ENCODE results near the gene NAB2. TPM values are rescaled to one million over a fixed set of nuclear protein-coding genes. Genes with fewer than 3 reads are reported as not detected.

The NAB2 gene
- total RNA-seq, 2 donors from 2014 or later = 4.8 to 7.0 TPM

DNA sequence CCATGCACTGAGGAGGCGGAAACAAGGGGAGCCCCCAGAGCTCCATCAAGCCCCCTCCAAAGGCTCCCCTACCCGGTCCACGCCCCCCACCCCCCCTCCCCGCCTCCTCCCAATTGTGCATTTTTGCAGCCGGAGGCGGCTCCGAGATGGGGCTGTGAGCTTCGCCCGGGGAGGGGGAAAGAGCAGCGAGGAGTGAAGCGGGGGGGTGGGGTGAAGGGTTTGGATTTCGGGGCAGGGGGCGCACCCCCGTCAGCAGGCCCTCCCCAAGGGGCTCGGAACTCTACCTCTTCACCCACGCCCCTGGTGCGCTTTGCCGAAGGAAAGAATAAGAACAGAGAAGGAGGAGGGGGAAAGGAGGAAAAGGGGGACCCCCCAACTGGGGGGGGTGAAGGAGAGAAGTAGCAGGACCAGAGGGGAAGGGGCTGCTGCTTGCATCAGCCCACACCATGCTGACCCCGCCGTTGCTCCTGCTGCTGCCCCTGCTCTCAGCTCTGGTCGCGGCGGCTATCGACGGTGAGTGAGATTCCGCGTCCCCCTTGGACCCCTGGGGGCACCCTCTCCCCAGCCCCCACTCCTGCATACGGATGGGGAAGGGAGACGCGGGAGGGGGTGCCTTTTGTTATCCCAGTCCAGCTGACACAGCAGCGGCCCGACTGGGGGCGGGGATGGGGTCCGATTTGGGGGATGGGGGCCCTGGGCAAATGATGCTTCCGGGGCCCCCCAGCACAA is 39.8 kb downstream of the NAB2 start:
- Histone ChIP-seq H3K36me3 (no peaks in the 10 kb centered on the region), H3K4me3 (peak overlapping the region; percentile 86), H3K27ac (peak overlapping the region; percentile 99), H3K4me1 (peaks cover 5% of the 10 kb centered on the region), H3K9me3 (no peaks in the 10 kb centered on the region), H3K9ac (ENCODE audit: low read depth in 2 of 2, low read length in 2 of 2) (peak overlapping the region; percentile 64 to 87), H3K27me3 (no peaks in the 10 kb centered on the region)
- DNase-seq = peak; percentile 31
- TF ChIP-seq CTCF (IDR thresholded peaks at IDR 0.05) = no peak
- intact Hi-C loops (cut with DNase I) = no loop called here

GRCh38 chr12:57129321-57129842 is 40.5 kb downstream of the NAB2 start:
- DNase-seq = peak; percentile 31
- no peak for TF ChIP-seq CTCF (IDR thresholded peaks at IDR 0.05)
- Histone ChIP-seq H3K9me3 (no peaks in the 10 kb centered on the region), H3K4me3 (peak overlapping the region; percentile 86), H3K27ac (peak overlapping the region; percentile 99), H3K9ac (ENCODE audit: low read depth in 2 of 2, low read length in 2 of 2) (peak overlapping the region; percentile 64 to 87), H3K4me1 (peaks cover 5% of the 10 kb centered on the region), H3K27me3 (no peaks in the 10 kb centered on the region), H3K36me3 (no peaks in the 10 kb centered on the region)
- intact Hi-C loops (cut with DNase I) = no loop called here

DNA sequence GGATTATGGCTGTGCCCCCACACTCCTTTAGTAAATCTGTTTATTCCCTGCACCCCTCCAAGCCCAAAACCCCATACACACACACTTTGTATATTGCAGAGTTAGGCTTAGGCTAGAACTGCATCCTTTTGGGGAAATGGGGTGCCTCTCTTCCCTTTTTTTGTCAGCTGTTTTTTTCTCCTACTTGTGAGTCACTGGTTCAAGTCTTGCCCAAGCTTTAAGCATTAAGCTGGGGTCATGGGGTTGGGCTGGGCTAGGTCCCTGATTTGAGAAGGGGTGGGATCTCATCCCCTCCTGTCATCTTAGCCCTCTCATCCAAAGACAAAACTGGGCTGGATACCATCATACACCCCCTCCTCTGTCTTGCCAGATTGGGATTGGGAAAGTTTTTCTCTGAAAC is 41.0 kb downstream of the NAB2 start:
- intact Hi-C loops (cut with DNase I) = no loop called here
- Histone ChIP-seq H3K36me3 (no peaks in the 10 kb centered on the region), H3K9ac (ENCODE audit: low read depth in 2 of 2, low read length in 2 of 2) (peak overlapping the region; percentile 64 to 87), H3K4me1 (peaks cover 5% of the 10 kb centered on the region), H3K27ac (peak overlapping the region; percentile 99), H3K4me3 (peak overlapping the region; percentile 86), H3K27me3 (no peaks in the 10 kb centered on the region), H3K9me3 (no peaks in the 10 kb centered on the region)
- peak; percentile 30 for DNase-seq
- no peak for TF ChIP-seq CTCF (IDR thresholded peaks at IDR 0.05)

GRCh38 chr12:57130941-57131340 is 42.0 kb downstream of the NAB2 start:
- no peak for TF ChIP-seq CTCF (IDR thresholded peaks at IDR 0.05)
- peaks cover 5% of the 10 kb centered on the region for H3K4me1 ChIP-seq
- peak overlapping the region; percentile 99 for H3K27ac ChIP-seq
- DNase-seq = peak; percentile 17
- peak overlapping the region; percentile 86 for H3K4me3 ChIP-seq
- no peaks in the 10 kb centered on the region for H3K27me3 ChIP-seq
- H3K36me3 ChIP-seq = no peaks in the 10 kb centered on the region
- intact Hi-C loops (cut with DNase I) = no loop called here
- no peaks in the 10 kb centered on the region for H3K9me3 ChIP-seq
- peak overlapping the region in 1 of 2 donors; percentile 87 for H3K9ac ChIP-seq (ENCODE audit: low read depth in 2 of 2, low read length in 2 of 2)

GRCh38 chr12:57131896-57132744 is 43.2 kb downstream of the NAB2 start:
- H3K9me3 ChIP-seq = no peaks in the 10 kb centered on the region
- no peaks in the 10 kb centered on the region for H3K4me1 ChIP-seq
- peak overlapping the region; percentile 26 for H3K27ac ChIP-seq
- H3K36me3 ChIP-seq = no peaks in the 10 kb centered on the region
- no peak for DNase-seq
- H3K27me3 ChIP-seq = no peaks in the 10 kb centered on the region
- no peak for TF ChIP-seq CTCF (IDR thresholded peaks at IDR 0.05)
- peak overlapping the region; percentile 39 to 87 for H3K9ac ChIP-seq (ENCODE audit: low read depth in 2 of 2, low read length in 2 of 2)
- intact Hi-C loops (cut with DNase I) = no loop called here
- no peak overlapping the region for H3K4me3 ChIP-seq
